ENCODE results near the gene LCLAT1. TPM values are rescaled to one million over a fixed set of nuclear protein-coding genes. Genes with fewer than 3 reads are reported as not detected.

LCLAT1 gene
- total RNA-seq, 1 experiment from 2014 or later: 36.0 TPM

GRCh38 chr2:30677861-30678385 lies 230.9 kb downstream of the LCLAT1 start:
- no TSS peak for BruUV-seq (replicated peaks)

GRCh38 chr2:30678410-30679137 lies 231.5 kb downstream of the LCLAT1 start:
- CTCF ChIA-PET: no interaction called here
- Histone ChIP-seq H3K27ac (ENCODE audit: low read length) (no peak overlapping the region), H3K27me3 (ENCODE audit: control insufficient read depth, insufficient read depth, low read length) (peaks cover 2% of the 10 kb centered on the region; the same call in 1 of the 2 replicates), H3K4me3 (ENCODE audit: low read depth in 2 of 2, low read length in 2 of 2) (no peak overlapping the region), H3K36me3 (ENCODE audit: control insufficient read depth, insufficient read depth, low read length) (no peaks in the 10 kb centered on the region), H3K4me1 (ENCODE audit: control insufficient read depth, insufficient read depth, low read length) (no peaks in the 10 kb centered on the region), H3K9me3 (ENCODE audit: control insufficient read depth, insufficient read depth, low read depth, low read length) (no peaks in the 10 kb centered on the region)
- ATAC-seq (no peak), DNase-seq (ENCODE audit: low read depth, low spot score) (no peak)
- TF ChIP-seq POLR2AphosphoS5 (IDR thresholded peaks at IDR 0.05; ENCODE audit: low read depth, low read length): no peak
- TF ChIP-seq, protein P1, sequence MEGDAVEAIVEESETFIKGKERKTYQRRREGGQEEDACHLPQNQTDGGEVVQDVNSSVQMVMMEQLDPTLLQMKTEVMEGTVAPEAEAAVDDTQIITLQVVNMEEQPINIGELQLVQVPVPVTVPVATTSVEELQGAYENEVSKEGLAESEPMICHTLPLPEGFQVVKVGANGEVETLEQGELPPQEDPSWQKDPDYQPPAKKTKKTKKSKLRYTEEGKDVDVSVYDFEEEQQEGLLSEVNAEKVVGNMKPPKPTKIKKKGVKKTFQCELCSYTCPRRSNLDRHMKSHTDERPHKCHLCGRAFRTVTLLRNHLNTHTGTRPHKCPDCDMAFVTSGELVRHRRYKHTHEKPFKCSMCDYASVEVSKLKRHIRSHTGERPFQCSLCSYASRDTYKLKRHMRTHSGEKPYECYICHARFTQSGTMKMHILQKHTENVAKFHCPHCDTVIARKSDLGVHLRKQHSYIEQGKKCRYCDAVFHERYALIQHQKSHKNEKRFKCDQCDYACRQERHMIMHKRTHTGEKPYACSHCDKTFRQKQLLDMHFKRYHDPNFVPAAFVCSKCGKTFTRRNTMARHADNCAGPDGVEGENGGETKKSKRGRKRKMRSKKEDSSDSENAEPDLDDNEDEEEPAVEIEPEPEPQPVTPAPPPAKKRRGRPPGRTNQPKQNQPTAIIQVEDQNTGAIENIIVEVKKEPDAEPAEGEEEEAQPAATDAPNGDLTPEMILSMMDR (IDR thresholded peaks at IDR 0.05): no peak
- no peak for TF ChIP-seq TCF7L2 (IDR thresholded peaks at IDR 0.05; ENCODE audit: low read depth, low read length)
- TF ChIP-seq REST (IDR thresholded peaks at IDR 0.05; ENCODE audit: insufficient read depth in 1 of 2, low read depth in 2 of 2, low read length in 1 of 2): no peak
- TF ChIP-seq SIN3A (IDR thresholded peaks at IDR 0.05; ENCODE audit: borderline replicate concordance, insufficient read depth, low read depth, low read length): no peak
- POLR2A ChIA-PET: no interaction called here
- intact Hi-C loops (cut with micrococcal nuclease; ENCODE audit: unreplicated experiment) (no loop called here), in situ Hi-C loops (cut with HindIII; ENCODE audit: low pct_unique_long_range_greater_than_20kb, low sequenced_read_pairs) (no loop called here)
- no TSS peak for BruUV-seq (replicated peaks)

More at GRCh38 chr2:30677861-30678385, 230.9 kb downstream of the LCLAT1 start:
- DNase-seq (ENCODE audit: low read depth, low spot score) (no peak), ATAC-seq (no peak)
- no peak for TF ChIP-seq POLR2AphosphoS5 (IDR thresholded peaks at IDR 0.05; ENCODE audit: low read depth, low read length)
- TF ChIP-seq, protein P1 (IDR thresholded peaks at IDR 0.05): no peak
- TF ChIP-seq SIN3A (IDR thresholded peaks at IDR 0.05; ENCODE audit: borderline replicate concordance, insufficient read depth, low read depth, low read length): no peak
- no peak for TF ChIP-seq TCF7L2 (IDR thresholded peaks at IDR 0.05; ENCODE audit: low read depth, low read length)
- no peak overlapping the region for H3K27ac ChIP-seq (ENCODE audit: low read length)
- no peaks in the 10 kb centered on the region for H3K36me3 ChIP-seq (ENCODE audit: control insufficient read depth, insufficient read depth, low read length)
- intact Hi-C loops (cut with micrococcal nuclease; ENCODE audit: unreplicated experiment): no loop called here
- in situ Hi-C loops (cut with HindIII; ENCODE audit: low pct_unique_long_range_greater_than_20kb, low sequenced_read_pairs): no loop called here
- CTCF ChIA-PET: no interaction called here
- no peaks in the 10 kb centered on the region for H3K9me3 ChIP-seq (ENCODE audit: control insufficient read depth, insufficient read depth, low read depth, low read length)
- H3K27me3 ChIP-seq (ENCODE audit: control insufficient read depth, insufficient read depth, low read length): peaks cover 2% of the 10 kb centered on the region; the same call in 1 of the 2 replicates
- no peak overlapping the region for H3K4me3 ChIP-seq (ENCODE audit: low read depth in 2 of 2, low read length in 2 of 2)
- POLR2A ChIA-PET: no interaction called here
- H3K4me1 ChIP-seq (ENCODE audit: control insufficient read depth, insufficient read depth, low read length): no peaks in the 10 kb centered on the region
